MCF 10A (cell line): ENCODE measurements around the gene CKMT1B. TPM values are rescaled to one million over a fixed set of nuclear protein-coding genes. Genes with fewer than 3 reads are reported as not detected.
A peak's percentile ranks its signal among the peaks of the same experiment; 100 is the strongest.
"Not testable (repeated sequence)": the region's sequence is repeated elsewhere in the genome, so short reads cannot be mapped to it uniquely, and the experiment has no call there.

Experiments used
- Bru-seq: library from RNA; stranded (reverse); fragments of 400-500 nt; gene quantifications from one replicate; lab custom pipeline; 2021; lab: Mats Ljungman, UMichigan
- BruChase-seq, 2 experiments: library from RNA; stranded (reverse); fragments of 400-500 nt; gene quantifications; one replicate each; lab custom pipeline; 2021; lab: Mats Ljungman, UMichigan
- BruUV-seq: library from RNA; stranded (reverse); fragments of 400-500 nt; replicated peaks from 2 replicates; lab custom pipeline; 2021; lab: Mats Ljungman, UMichigan
- CTCF ChIA-PET: fragments of 300-600 bp; sonication (Branson Sonifier 250); formaldehyde crosslinking; extraction: SDS; loops from one replicate; lab custom pipeline; 2021; ENCODE audit warnings: antibody characterized with exemption, inconsistent platforms; lab: Yijun Ruan, JAX
- POLR2A ChIA-PET: fragments of 300-600, 350-650 bp; sonication (Branson Sonifier 250); formaldehyde crosslinking; extraction: SDS; loops from one replicate; lab custom pipeline; 2020; ENCODE audit warnings: antibody characterized with exemption, inconsistent platforms; lab: Yijun Ruan, JAX
- DNase-seq: peaks from one replicate; pipeline ENCODE4 v3.0.0-alpha.2; 2018; ENCODE audit not compliant: unreplicated experiment
- H3K27ac Mint-ChIP-seq: one replicate; pipeline ENCODE4 v1.8.0; 2022; ENCODE audit warnings: mild to moderate bottlenecking, low read depth, mixed read lengths; ENCODE audit not compliant: unreplicated experiment
- H3K27me3 Mint-ChIP-seq: one replicate; pipeline ENCODE4 v1.8.0; 2022; ENCODE audit warnings: mixed read lengths; ENCODE audit not compliant: insufficient read depth, unreplicated experiment
- H3K36me3 Mint-ChIP-seq: one replicate; pipeline ENCODE4 v1.8.0; 2022; ENCODE audit warnings: mild to moderate bottlenecking, moderate library complexity, mixed read lengths; ENCODE audit not compliant: insufficient read depth, unreplicated experiment
- H3K4me1 Mint-ChIP-seq: one replicate; pipeline ENCODE4 v1.8.0; 2022; ENCODE audit warnings: mixed read lengths; ENCODE audit not compliant: insufficient read depth, unreplicated experiment
- H3K4me3 Mint-ChIP-seq: one replicate; pipeline ENCODE4 v1.8.0; 2022; ENCODE audit warnings: mild to moderate bottlenecking, moderate library complexity, mixed read lengths; ENCODE audit not compliant: unreplicated experiment
- H3K9me3 Mint-ChIP-seq: one replicate; pipeline ENCODE4 v1.8.0; 2022; ENCODE audit warnings: mixed read lengths; ENCODE audit not compliant: unreplicated experiment
- intact Hi-C: fragments of 100-400 bp; cut with micrococcal nuclease; formaldehyde crosslinking; loops from 2 replicates; pipeline ENCODE4 v1.14.1; 2022
- long read RNA-seq: library from polyadenylated mRNA; stranded (forward); transcript quantifications from one replicate; pipeline ENCODE4 v2.0.0, GENCODE V29; 2022
- total RNA-seq: library from RNA; stranded (reverse); gene quantifications from 2 replicates; pipeline ENCODE4 v1.2.3, GENCODE V29; 2022
- TF ChIP-seq, protein P1 (sequence below): fragments of 200-600 bp; IDR thresholded peaks from one replicate; pipeline ENCODE4 v1.8.0; 2022; ENCODE audit warnings: antibody characterized with exemption, mild to moderate bottlenecking; ENCODE audit not compliant: unreplicated experiment

The CKMT1B gene
- total RNA-seq = 10.8 and 19.0 TPM in 2 replicates
- percentile 39 among the genes with signal in this experiment for Bru-seq, nascent RNA
- BruChase-seq, experiment 1, labeled RNA remaining after a 6-hour chase = percentile 43 among the genes with signal in this experiment
- BruChase-seq, experiment 2, labeled RNA remaining after a 2-hour chase = percentile 43 among the genes with signal in this experiment
- long read RNA-seq, transcript CKMT1B-207 (9 exons, 1,747 nt) = minor isoform, 8 of 47 reads
- long read RNA-seq, transcript CKMT1B-201 (10 exons, 1,779 nt) = major isoform, 28 of 47 reads
- long read RNA-seq, partial matches to known transcripts = 3 of 47 reads
- long read RNA-seq, other reads (novel, unspliced or antisense) = 8 of 47 reads

DNA sequence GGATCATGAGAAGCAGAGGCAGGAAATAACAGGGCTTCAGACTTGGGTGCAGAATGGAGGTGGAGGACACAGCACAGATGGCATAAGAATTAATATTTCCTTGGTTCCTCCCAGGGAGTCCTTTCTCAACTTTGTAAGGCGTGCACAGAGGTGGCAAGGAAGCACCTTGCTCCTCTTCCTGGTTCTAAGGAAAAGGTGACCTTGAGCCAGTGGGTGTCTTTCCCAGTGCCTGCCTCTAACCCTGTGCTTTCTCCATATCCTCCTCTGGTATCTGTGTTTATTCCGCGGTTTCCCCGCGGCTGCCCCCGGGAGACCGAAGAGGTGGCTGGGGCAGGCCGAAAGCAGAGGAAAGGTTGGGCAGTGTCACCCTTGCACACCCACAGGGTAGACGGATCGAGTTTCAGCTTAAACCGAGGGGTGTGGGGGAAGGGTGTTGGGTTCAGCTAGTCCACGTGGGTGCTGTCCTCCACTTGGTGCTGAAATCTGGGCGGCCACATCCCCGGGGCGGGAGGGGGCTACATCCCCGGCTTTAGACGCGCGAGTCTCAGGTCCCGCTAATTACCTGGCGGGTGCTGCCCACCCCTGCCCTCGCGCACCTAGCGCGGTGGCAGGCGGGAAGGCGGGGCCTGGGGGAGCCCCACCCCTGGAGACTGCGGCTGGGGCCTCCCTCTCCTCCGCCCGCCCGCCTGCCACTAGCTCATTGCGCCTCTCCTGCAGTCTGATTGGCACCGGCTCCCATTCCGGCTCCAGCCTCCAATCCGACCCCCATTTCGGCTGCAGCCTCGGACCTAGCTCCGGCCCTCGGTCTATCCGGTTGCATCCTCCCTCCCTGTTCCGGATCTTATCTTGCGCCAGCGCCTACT is at the start of gene CKMT1B:
CKMT1B (plus strand) TSS at position 700 of the 863 bp plus-strand sequence. CDS start 192 bp downstream, outside the sequence.
- H3K27me3 Mint-ChIP-seq, H3K36me3 Mint-ChIP-seq, DNase-seq, H3K27ac Mint-ChIP-seq, H3K4me1 Mint-ChIP-seq, intact Hi-C loops, POLR2A ChIA-PET, H3K9me3 Mint-ChIP-seq, CTCF ChIA-PET, H3K4me3 Mint-ChIP-seq: not testable (repeated sequence)
- BruUV-seq = TSS peak; percentile 88

DNA sequence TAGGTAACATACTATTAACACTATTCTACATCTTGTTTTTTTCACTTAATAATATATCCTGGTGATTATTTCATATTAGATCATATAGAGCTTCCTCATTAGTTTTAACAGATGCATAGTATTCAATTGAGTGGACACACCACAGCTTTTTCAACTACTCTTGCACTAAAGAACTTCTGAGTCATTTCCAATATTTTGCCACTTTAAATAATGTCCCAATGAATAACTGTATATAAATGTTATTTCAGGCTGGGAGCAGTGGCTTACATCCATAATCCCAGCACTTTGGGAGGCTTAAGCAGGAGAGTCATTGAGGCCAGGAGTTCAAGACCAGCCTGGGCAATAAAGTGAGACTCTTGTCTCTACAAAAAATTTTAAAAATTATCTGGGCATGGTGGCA is 49.6 kb upstream of the CKMT1B start:
- Mint-ChIP-seq H3K9me3 (no peaks in the 10 kb centered on the region), H3K36me3 (peaks cover 14% of the 10 kb centered on the region), H3K4me3 (no peak overlapping the region), H3K27me3 (no peaks in the 10 kb centered on the region), H3K27ac (no peak overlapping the region), H3K4me1 (no peaks in the 10 kb centered on the region)
- no peak for DNase-seq
- TF ChIP-seq, protein P1, sequence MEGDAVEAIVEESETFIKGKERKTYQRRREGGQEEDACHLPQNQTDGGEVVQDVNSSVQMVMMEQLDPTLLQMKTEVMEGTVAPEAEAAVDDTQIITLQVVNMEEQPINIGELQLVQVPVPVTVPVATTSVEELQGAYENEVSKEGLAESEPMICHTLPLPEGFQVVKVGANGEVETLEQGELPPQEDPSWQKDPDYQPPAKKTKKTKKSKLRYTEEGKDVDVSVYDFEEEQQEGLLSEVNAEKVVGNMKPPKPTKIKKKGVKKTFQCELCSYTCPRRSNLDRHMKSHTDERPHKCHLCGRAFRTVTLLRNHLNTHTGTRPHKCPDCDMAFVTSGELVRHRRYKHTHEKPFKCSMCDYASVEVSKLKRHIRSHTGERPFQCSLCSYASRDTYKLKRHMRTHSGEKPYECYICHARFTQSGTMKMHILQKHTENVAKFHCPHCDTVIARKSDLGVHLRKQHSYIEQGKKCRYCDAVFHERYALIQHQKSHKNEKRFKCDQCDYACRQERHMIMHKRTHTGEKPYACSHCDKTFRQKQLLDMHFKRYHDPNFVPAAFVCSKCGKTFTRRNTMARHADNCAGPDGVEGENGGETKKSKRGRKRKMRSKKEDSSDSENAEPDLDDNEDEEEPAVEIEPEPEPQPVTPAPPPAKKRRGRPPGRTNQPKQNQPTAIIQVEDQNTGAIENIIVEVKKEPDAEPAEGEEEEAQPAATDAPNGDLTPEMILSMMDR = no peak
- BruUV-seq = no TSS peak
- CTCF ChIA-PET = interaction anchor here (0.6 kb wide), 2 partner anchors 43 to 173 kb away, joined by 3 to 4 read pairs; no protein-coding TSS in a partner anchor
- intact Hi-C loops = no loop called here
- POLR2A ChIA-PET = interaction anchor here (1.8 kb wide), 1 partner anchor 8 kb away, joined by 5 read pairs; no protein-coding TSS in a partner anchor

DNA sequence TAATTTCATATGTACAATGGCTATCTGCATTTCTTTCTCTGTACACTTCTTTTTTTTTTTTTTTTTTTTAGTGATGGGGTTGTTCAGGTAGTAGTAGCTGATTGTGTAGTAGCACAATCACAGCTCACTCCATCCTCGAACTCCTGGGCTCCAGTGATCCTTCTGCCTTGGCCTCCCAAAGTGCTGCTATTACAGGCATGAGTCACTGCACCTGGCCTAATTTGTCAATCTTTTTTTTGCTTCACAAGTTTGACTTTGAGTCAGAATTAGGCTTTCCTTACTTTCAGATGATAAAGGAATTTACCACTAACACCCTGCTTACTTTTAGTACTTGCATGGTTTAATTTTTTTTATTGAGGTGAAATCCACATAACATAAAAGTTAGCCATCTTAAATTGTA is 48.4 kb upstream of the CKMT1B start:
- TF ChIP-seq, protein P1 = no peak
- POLR2A ChIA-PET = no interaction called here
- Mint-ChIP-seq H3K27ac (no peak overlapping the region), H3K27me3 (no peaks in the 10 kb centered on the region), H3K36me3 (peaks cover 13% of the 10 kb centered on the region), H3K4me1 (no peaks in the 10 kb centered on the region), H3K4me3 (no peak overlapping the region), H3K9me3 (no peaks in the 10 kb centered on the region)
- BruUV-seq = no TSS peak
- CTCF ChIA-PET = interaction anchor here (0.6 to 1.1 kb wide), 2 partner anchors 29 to 30 kb away, joined by 3 to 5 read pairs; no protein-coding TSS in a partner anchor
- intact Hi-C loops = no loop called here
- DNase-seq = no peak

DNA sequence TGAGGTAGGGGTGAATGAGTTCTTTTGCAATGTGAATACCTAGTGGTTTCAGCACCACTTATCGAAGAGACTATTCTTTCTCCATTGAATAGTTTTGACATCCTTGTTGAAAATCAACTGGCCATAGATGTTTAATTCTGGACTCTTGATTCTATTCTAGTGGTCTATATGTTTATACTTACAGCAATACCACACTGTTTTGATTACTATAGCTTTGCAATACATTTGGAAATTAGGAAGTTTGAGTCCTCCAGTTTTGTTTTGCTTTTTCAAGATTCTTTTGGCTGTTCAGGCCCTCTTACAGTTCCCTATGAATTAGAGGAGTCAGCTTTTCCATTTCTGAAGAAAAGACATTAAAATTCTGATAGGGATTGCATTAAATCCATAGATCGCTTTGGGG is 46.3 kb upstream of the CKMT1B start:
- Mint-ChIP-seq H3K27ac (no peak overlapping the region), H3K4me3 (no peak overlapping the region), H3K4me1 (no peaks in the 10 kb centered on the region), H3K27me3 (no peaks in the 10 kb centered on the region), H3K36me3 (peaks cover 21% of the 10 kb centered on the region), H3K9me3 (no peaks in the 10 kb centered on the region)
- BruUV-seq = no TSS peak
- DNase-seq = no peak
- TF ChIP-seq, protein P1 = no peak
- intact Hi-C loops = no loop called here
- ChIA-PET CTCF (interaction anchor here (0.7 kb wide), 1 partner anchor 171 kb away, joined by 3 read pairs; no protein-coding TSS in a partner anchor), POLR2A (interaction anchor here (0.6 to 1.7 kb wide), 2 partner anchors 8 to 216 kb away, joined by 3 read pairs; no protein-coding TSS in a partner anchor)
